Loucy (cell line): ENCODE measurements around the gene MRPL52.

ENCODE experiments used
- H2AFZ ChIP-seq: fragments of 200-600 bp; sonication (generic); 2 replicates; pipeline ENCODE4 v1.6.0; 2016; ENCODE audit warnings: antibody characterized with exemption, mild to moderate bottlenecking, low read length, moderate library complexity
- H3F3A ChIP-seq: fragments of 200-600 bp; 2 replicates; pipeline ENCODE4 v1.6.0; 2016; ENCODE audit warnings: antibody characterized with exemption, low read depth, mild to moderate bottlenecking
- H3K27me3 ChIP-seq: fragments of 200-600 bp; sonication (generic); 2 replicates; pipeline ENCODE4 v1.6.1; 2014; ENCODE audit warnings: low read length, mild to moderate bottlenecking; ENCODE audit not compliant: insufficient read depth, poor library complexity, severe bottlenecking
- H3K36me3 ChIP-seq: fragments of 200-600 bp; sonication (generic); 2 replicates; pipeline ENCODE4 v1.6.1; 2016; ENCODE audit warnings: low read length; ENCODE audit not compliant: insufficient read depth
- H3K4me1 ChIP-seq: fragments of 200-600 bp; sonication (generic); 2 replicates; pipeline ENCODE4 v1.5.1; 2014; ENCODE audit warnings: low read length, mild to moderate bottlenecking; ENCODE audit not compliant: insufficient read depth, poor library complexity, severe bottlenecking
- H3K4me2 ChIP-seq: fragments of 200-600 bp; sonication (generic); 2 replicates; pipeline ENCODE4 v1.6.0; 2014; ENCODE audit warnings: antibody characterized with exemption, low read length, low read depth, mild to moderate bottlenecking; ENCODE audit not compliant: poor library complexity, severe bottlenecking
- H3K4me3 ChIP-seq: fragments of 200-600 bp; sonication (generic); 2 replicates; pipeline ENCODE4 v1.5.1; 2014; ENCODE audit warnings: low read length, mild to moderate bottlenecking, mixed read lengths; ENCODE audit not compliant: poor library complexity, severe bottlenecking
- H3K79me2 ChIP-seq: fragments of 200-600 bp; sonication (generic); 2 replicates; pipeline ENCODE4 v1.6.1; 2014; ENCODE audit warnings: low read length; ENCODE audit not compliant: insufficient read depth
- H3K9ac ChIP-seq: fragments of 200-600 bp; sonication (generic); 2 replicates; pipeline ENCODE4 v1.6.0; 2014; ENCODE audit warnings: mild to moderate bottlenecking, low read depth, low read length, moderate library complexity; ENCODE audit not compliant: poor library complexity, severe bottlenecking
- H3K9me2 ChIP-seq: fragments of 200-600 bp; sonication (generic); replicated peaks from 2 replicates; pipeline ENCODE4 v1.6.1; 2016; ENCODE audit warnings: low read depth, low read length, mixed read lengths
- H3K9me3 ChIP-seq: fragments of 200-600 bp; sonication (generic); 2 replicates; pipeline ENCODE4 v1.6.1; 2014; ENCODE audit warnings: mild to moderate bottlenecking, antibody characterized with exemption, low read length, low read depth; ENCODE audit not compliant: insufficient read depth
- H4K20me1 ChIP-seq: fragments of 200-600 bp; sonication (generic); 2 replicates; pipeline ENCODE4 v1.6.0; 2014; ENCODE audit warnings: antibody characterized with exemption, low read length, mild to moderate bottlenecking; ENCODE audit not compliant: insufficient read depth, poor library complexity, severe bottlenecking
- EZH2phosphoT487 ChIP-seq: fragments of 200-600 bp; IDR thresholded peaks from 2 replicates; pipeline ENCODE4 v1.6.1; 2018; ENCODE audit warnings: antibody characterized with exemption, mild to moderate bottlenecking, moderate library complexity, borderline replicate concordance
- TF ChIP-seq, protein P1 (sequence below): fragments of 200-600 bp; sonication (generic); conservative IDR thresholded peaks from 2 replicates; pipeline ENCODE4 v1.5.1; 2014; ENCODE audit warnings: mild to moderate bottlenecking, antibody characterized with exemption, low read length

MRPL52 gene

DNA sequence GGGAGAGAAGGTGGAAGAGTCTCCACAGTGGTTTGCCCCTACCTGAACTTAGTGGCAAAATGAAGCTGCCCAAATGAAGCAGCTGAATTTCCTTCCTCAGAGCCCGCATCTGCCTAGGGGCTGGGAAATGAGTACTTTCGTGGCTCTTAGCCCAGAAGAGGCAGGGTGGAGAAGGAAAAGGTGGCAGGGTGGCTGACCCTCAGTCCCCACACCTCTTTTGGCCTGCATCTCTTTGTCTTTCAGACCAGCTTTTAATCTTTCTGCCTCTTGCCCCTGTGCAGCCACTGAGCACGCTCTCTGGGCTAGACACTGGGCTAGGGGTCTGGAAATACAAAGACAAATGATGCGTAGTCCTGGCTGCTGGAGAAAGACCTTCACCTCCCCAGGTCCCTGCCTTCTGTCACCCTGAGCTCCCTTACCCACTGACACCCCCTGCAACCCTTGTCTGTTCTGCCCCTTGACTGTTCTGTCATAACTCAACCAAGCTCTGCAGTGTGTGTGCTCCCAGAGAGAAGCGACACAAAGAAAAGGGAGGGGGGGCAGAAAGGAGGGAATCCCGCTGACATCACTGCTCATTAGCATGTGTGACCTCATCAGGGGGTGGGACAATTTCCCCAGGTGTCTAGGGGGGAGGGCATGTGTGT is 53.0 kb downstream of the MRPL52 start:
- H3K9me3 ChIP-seq = no peaks in the 10 kb centered on the region
- H3K4me3 ChIP-seq = no peak overlapping the region
- no peaks in the 10 kb centered on the region for H4K20me1 ChIP-seq
- H3K27me3 ChIP-seq = no peaks in the 10 kb centered on the region
- H3K36me3 ChIP-seq = 0 out of 2 replicates have a peak, but pooled peaks cover under 1% of the 10 kb centered on the region
- no peak for TF ChIP-seq EZH2phosphoT487
- TF ChIP-seq, protein P1, sequence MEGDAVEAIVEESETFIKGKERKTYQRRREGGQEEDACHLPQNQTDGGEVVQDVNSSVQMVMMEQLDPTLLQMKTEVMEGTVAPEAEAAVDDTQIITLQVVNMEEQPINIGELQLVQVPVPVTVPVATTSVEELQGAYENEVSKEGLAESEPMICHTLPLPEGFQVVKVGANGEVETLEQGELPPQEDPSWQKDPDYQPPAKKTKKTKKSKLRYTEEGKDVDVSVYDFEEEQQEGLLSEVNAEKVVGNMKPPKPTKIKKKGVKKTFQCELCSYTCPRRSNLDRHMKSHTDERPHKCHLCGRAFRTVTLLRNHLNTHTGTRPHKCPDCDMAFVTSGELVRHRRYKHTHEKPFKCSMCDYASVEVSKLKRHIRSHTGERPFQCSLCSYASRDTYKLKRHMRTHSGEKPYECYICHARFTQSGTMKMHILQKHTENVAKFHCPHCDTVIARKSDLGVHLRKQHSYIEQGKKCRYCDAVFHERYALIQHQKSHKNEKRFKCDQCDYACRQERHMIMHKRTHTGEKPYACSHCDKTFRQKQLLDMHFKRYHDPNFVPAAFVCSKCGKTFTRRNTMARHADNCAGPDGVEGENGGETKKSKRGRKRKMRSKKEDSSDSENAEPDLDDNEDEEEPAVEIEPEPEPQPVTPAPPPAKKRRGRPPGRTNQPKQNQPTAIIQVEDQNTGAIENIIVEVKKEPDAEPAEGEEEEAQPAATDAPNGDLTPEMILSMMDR = no peak
- no peak overlapping the region for H3K4me2 ChIP-seq
- H3K9ac ChIP-seq = no peak overlapping the region
- H3F3A ChIP-seq = no peaks in the 10 kb centered on the region
- no peaks in the 10 kb centered on the region for H3K9me2 ChIP-seq
- H2AFZ ChIP-seq = no peak overlapping the region
- no peaks in the 10 kb centered on the region for H3K4me1 ChIP-seq
- H3K79me2 ChIP-seq = no peaks in the 10 kb centered on the region

DNA sequence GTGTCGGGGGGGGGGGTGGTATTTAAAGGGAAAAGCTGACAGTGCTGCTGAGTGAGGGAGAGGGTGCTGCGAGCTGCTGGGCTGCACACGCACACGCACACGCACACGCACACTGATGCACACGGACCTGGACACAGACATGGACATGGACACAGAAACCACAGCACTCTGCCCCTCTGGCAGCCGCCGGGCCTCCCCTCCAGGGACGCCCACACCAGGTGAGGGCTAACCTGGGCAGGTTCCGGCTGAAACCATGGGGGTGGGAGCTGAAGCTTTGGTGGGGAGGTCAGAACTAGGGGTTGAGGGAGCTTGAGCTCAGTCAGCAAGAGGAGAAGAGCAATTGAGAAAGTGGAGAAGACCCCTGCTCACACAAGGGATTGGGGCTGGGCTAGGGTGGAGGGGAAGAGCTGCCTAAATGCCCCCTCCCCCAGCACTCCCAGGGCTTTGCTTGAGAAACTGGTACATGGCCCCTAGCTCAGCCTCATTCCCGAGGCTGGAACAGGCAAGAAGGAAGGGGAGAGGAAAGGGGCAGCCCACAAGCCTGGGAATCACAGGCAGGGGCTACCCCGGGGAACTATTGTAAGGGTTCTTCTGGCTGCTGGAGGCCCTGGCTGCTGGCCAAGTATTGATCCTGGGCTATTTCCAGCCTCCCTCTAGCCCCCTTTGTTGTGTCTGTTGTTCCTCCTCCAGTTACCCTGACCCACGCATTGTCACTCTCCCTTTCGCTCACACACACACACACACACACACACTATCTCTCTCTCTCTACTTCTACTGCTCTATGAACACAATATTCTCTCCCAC is 53.7 kb downstream of the MRPL52 start, which contains the start of gene REM2:
Gene REM2, plus strand, starts transcription at position 50 of the 804 bp plus-strand sequence. Its CDS starts 66 bp downstream, at position 116.
- H2AFZ ChIP-seq = no peak within 1 kb of the TSS
- H3K27me3 ChIP-seq = no peaks in the 10 kb centered on the region
- H4K20me1 ChIP-seq = no peaks in the 10 kb centered on the region
- no peaks in the 10 kb centered on the region for H3K36me3 ChIP-seq
- H3K4me2 ChIP-seq = no peak within 1 kb of the TSS
- no peaks in the 10 kb centered on the region for H3K79me2 ChIP-seq
- TF ChIP-seq EZH2phosphoT487 = no peak
- TF ChIP-seq, protein P1 = no peak
- H3K9ac ChIP-seq = no peak within 1 kb of the TSS
- H3K4me3 ChIP-seq = no peak within 1 kb of the TSS
- H3F3A ChIP-seq = no peaks in the 10 kb centered on the region
- H3K9me2 ChIP-seq = no peaks in the 10 kb centered on the region
- no peaks in the 10 kb centered on the region for H3K9me3 ChIP-seq
- H3K4me1 ChIP-seq = no peaks in the 10 kb centered on the region

DNA sequence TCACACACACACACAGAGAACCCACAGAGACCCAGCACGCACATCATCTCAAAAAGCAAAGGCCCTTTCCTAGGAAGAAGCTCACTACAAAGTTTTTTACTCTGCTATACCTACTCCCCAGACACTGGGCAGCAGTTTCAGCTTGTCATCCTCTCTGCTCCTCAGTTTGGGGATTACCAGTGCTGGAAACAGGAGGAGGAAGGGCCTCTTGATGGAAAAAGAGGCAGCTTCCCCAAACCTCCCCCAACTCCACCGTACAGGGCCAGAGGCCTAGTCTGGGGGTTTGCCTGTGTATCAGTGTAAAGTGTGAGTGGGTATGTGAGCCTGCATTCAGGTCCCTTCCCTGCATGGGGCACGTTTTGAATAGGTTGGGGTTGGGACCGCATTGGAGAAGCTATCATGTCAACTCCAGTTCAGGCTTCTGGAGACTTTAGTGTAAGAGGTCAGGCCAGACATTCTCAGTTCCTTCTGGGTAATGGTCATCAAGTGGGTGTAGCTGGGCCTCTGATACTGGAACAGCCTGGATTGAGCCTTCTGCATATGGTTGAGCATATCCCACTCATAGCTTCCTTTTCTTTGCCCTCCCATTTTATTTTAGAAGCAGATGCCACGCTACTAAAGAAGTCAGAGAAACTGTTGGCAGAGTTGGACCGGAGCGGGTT is 54.5 kb downstream of the MRPL52 start:
- H2AFZ ChIP-seq = no peak overlapping the region
- H3F3A ChIP-seq = no peaks in the 10 kb centered on the region
- H3K36me3 ChIP-seq = no peaks in the 10 kb centered on the region
- no peaks in the 10 kb centered on the region for H3K9me3 ChIP-seq
- H3K4me2 ChIP-seq = no peak overlapping the region
- no peaks in the 10 kb centered on the region for H3K4me1 ChIP-seq
- no peak overlapping the region for H3K9ac ChIP-seq
- no peak overlapping the region for H3K4me3 ChIP-seq
- no peaks in the 10 kb centered on the region for H4K20me1 ChIP-seq
- no peak for TF ChIP-seq EZH2phosphoT487
- TF ChIP-seq, protein P1 = no peak
- H3K27me3 ChIP-seq = no peaks in the 10 kb centered on the region
- no peaks in the 10 kb centered on the region for H3K9me2 ChIP-seq
- H3K79me2 ChIP-seq = no peaks in the 10 kb centered on the region
